Neutrophil (primary cell): ENCODE data around the gene NHS.

Experiments used
- H3K27ac ChIP-seq: fragments of 200-600 bp; sonication (generic); 2 replicates; pipeline ENCODE4 v1.5.1; 2016; ENCODE audit warnings: mild to moderate bottlenecking, moderate library complexity
- H3K27me3 ChIP-seq: fragments of 200-600 bp; sonication (generic); 2 replicates; pipeline ENCODE4 v1.6.0; 2016; ENCODE audit warnings: mild to moderate bottlenecking
- H3K36me3 ChIP-seq: fragments of 200-600 bp; sonication (generic); 2 replicates; pipeline ENCODE4 v1.5.1; 2017
- H3K4me1 ChIP-seq, 2 experiments: fragments of 200-600 bp in 1 of 2; sonication (generic) in 1 of 2; 1 replicate in 1 of 2; 2 replicates in 1 of 2; pipeline versions ENCODE4 v1.5.1 to v1.6.1; 2013 to 2016; ENCODE audit warnings: low read depth in 1 of 2, low read length in 1 of 2, mild to moderate bottlenecking in 1 of 2, moderate library complexity in 1 of 2; ENCODE audit not compliant: control insufficient read depth in 1 of 2, insufficient read depth in 1 of 2
- H3K4me3 ChIP-seq, 2 experiments: fragments of 200-600 bp in 1 of 2; sonication (generic) in 1 of 2; 1 replicate in 1 of 2; 2 replicates in 1 of 2; pipeline ENCODE4 v1.5.1; 2013 to 2016; ENCODE audit warnings: low read depth in 1 of 2, low read length in 1 of 2, mild to moderate bottlenecking in 1 of 2, moderate library complexity in 1 of 2
- H3K9me3 ChIP-seq: fragments of 200-600 bp; sonication (generic); 2 replicates; pipeline ENCODE4 v1.5.1; 2016
- TF ChIP-seq, protein P1 (sequence below): fragments of 200-600 bp; sonication (generic); IDR thresholded peaks from 2 replicates; pipeline ENCODE4 v1.5.1; 2016; ENCODE audit warnings: antibody characterized with exemption

NHS gene

DNA sequence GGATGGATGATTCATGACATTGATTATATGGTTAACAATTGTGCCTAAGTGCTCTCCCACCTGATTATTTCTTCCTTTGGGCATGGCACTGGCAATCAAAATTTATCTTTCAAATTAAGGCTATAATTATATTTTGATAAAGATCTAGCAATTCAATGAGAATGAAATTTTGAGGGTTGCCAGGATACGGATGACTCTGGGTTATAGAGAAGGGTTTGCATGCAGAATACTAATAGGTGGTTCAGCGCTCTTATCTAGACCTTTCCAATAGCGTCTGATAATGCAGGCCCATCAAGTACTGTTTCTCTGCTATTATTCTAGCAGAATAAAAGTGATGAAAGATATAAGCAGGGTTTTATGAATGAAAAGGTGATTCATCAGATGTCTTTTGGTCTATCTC, 287.4 kb downstream of the NHS start:
- Histone ChIP-seq H3K4me1 (no peaks in the 10 kb centered on the region), H3K27me3 (peaks cover 6% of the 10 kb centered on the region), H3K9me3 (no peaks in the 10 kb centered on the region), H3K4me3 (no peak overlapping the region), H3K27ac (no peak overlapping the region), H3K36me3 (no peaks in the 10 kb centered on the region)
- TF ChIP-seq, protein P1, sequence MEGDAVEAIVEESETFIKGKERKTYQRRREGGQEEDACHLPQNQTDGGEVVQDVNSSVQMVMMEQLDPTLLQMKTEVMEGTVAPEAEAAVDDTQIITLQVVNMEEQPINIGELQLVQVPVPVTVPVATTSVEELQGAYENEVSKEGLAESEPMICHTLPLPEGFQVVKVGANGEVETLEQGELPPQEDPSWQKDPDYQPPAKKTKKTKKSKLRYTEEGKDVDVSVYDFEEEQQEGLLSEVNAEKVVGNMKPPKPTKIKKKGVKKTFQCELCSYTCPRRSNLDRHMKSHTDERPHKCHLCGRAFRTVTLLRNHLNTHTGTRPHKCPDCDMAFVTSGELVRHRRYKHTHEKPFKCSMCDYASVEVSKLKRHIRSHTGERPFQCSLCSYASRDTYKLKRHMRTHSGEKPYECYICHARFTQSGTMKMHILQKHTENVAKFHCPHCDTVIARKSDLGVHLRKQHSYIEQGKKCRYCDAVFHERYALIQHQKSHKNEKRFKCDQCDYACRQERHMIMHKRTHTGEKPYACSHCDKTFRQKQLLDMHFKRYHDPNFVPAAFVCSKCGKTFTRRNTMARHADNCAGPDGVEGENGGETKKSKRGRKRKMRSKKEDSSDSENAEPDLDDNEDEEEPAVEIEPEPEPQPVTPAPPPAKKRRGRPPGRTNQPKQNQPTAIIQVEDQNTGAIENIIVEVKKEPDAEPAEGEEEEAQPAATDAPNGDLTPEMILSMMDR, result no peak

DNA sequence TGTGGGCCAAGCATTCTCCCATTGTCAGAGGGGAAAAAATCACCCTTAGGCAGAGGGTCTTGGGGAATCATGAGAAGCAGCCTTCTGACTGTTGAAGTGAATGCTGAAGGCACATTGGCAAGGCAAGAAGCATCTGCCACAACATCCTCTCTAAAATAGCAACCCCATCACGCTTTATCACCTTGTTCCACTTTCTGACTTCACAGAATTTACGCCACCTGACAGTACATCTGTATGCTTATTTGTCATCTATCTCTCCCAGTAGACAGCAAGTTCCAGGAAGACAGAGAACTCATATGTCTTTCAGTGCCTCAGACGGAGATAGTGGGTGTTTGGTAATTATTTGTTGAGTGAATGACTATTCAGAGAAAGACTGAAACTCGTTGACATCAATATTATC, 293.9 kb downstream of the NHS start:
- Histone ChIP-seq H3K4me1 (no peaks in the 10 kb centered on the region), H3K4me3 (no peak overlapping the region), H3K27ac (no peak overlapping the region), H3K36me3 (no peaks in the 10 kb centered on the region), H3K9me3 (no peaks in the 10 kb centered on the region), H3K27me3 (no peaks in the 10 kb centered on the region)
- TF ChIP-seq, protein P1, result no peak

DNA sequence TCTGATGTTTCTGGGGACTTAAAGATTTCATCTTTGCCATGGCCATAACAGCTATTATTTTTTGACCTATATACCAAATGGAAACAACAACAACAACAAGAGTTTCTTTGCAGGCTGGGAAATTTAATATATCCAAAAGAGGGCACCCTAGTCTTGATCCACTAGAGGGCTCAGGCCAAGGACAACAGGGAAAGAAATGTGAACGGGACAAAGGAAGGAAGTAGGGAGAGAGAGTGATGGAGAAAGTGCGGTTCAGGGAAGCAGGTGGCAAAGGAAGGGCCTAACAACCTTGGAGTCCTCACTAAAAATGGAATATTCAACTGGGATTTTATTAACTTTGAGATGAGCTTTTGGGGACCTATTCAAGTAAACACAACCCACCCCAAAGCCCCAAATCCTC, 294.5 kb downstream of the NHS start:
- Histone ChIP-seq H3K27me3 (no peaks in the 10 kb centered on the region), H3K4me3 (no peak overlapping the region), H3K9me3 (no peaks in the 10 kb centered on the region), H3K27ac (no peak overlapping the region), H3K36me3 (no peaks in the 10 kb centered on the region), H3K4me1 (peaks cover 0 to 4% of the 10 kb centered on the region in 2 experiments)
- TF ChIP-seq, protein P1, result no peak

DNA sequence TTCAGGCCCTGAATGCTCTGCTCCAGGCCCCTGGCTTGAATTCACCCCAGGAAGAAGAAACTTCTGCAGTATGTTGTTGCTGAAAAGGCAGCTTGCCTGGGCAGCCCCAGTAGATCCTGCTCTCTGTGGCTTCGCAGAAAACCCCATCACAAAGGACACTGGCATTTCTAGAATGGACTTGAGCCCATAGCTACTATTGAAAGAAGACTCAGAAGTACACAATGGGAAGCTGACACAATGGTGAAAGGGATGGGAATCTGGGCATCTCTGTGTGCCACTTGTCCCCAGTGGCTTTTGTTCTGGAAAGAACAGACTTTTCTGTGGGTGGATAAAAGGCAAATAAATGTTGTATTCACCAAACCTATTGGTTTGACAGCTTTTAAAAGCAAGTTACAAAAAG, 294.9 kb downstream of the NHS start:
- peaks cover 0 to 7% of the 10 kb centered on the region in 2 experiments for H3K4me1 ChIP-seq
- H3K27me3 ChIP-seq, result no peaks in the 10 kb centered on the region
- no peak overlapping the region for H3K27ac ChIP-seq
- TF ChIP-seq, protein P1, result no peak
- H3K9me3 ChIP-seq, result no peaks in the 10 kb centered on the region
- H3K36me3 ChIP-seq, result no peaks in the 10 kb centered on the region
- no peak overlapping the region for H3K4me3 ChIP-seq

DNA sequence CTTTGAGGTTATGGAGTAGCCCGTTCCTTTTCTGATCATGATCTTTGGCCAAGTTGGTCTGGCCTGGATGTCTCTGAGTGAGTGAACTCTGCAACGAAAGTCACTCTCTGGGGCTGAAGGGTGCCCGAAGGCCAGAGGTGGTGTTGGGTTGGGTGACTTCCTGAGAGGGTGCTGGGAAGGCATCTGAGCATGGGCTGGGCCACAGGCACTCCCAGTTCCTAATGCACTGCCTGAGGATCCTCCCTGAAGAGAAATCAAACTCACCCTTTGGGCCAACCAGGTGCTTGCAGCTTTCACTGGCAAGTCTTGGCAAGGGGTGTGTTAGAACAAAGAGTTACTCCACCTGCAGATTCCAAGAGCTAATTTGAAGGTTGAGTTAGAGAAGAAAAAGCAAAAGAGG, 295.9 kb downstream of the NHS start:
- H3K27ac ChIP-seq, result no peak overlapping the region
- no peak overlapping the region for H3K4me3 ChIP-seq
- TF ChIP-seq, protein P1, result no peak
- no peaks in the 10 kb centered on the region for H3K27me3 ChIP-seq
- H3K36me3 ChIP-seq, result no peaks in the 10 kb centered on the region
- H3K9me3 ChIP-seq, result no peaks in the 10 kb centered on the region
- peaks cover 3 to 7% of the 10 kb centered on the region in 2 experiments for H3K4me1 ChIP-seq

DNA sequence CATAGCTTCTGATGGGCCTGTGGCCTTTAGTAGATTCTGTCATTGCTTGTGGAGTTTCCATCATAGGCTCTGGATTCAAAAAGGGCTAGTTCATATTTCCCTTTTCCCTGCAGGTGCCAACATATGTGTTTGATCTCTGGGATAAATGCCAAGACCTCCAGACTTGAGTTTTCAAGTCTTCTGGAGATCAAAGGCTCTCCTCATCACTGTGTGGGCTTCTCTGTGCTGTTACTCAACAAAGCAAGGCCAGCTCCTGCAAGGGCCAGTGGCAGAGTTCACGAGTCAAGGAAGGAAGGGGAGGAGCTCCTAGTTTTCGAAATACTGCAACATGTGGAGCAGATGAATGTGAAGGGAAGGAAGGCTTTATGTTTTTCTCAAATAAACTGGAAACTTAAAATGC, 299.6 kb downstream of the NHS start:
- Histone ChIP-seq H3K27me3 (no peaks in the 10 kb centered on the region), H3K4me1 (peaks cover 3 to 7% of the 10 kb centered on the region in 2 experiments), H3K36me3 (no peaks in the 10 kb centered on the region), H3K9me3 (no peaks in the 10 kb centered on the region), H3K4me3 (no peak overlapping the region), H3K27ac (peak overlapping the region; percentile 46)
- TF ChIP-seq, protein P1, result no peak
